Adrenal gland (tissue), 12 donors: ENCODE data around the gene DSC2. TPM values are rescaled to one million over a fixed set of nuclear protein-coding genes. Genes with fewer than 3 reads are reported as not detected.

Experiments
- DNase-seq, 7 donors: peaks; one replicate each; pipeline ENCODE4 v3.0.0-alpha.2; 2019 to 2020
- H3K27ac ChIP-seq, 5 donors: fragments of 200-600 bp; sonication (generic) in 4 of 5; 1 replicate in 3 of 5; 2 replicates in 2 of 5; pipeline versions ENCODE4 v1.5.1 to v1.8.0; 2016 to 2020; ENCODE audit warnings: mild to moderate bottlenecking in 1 of 5
- H3K27me3 ChIP-seq: fragments of 200-600 bp; 2 replicates; pipeline ENCODE4 v1.8.0; 2021
- H3K36me3 ChIP-seq, 2 donors: fragments of 200-600 bp; replicated peaks in 1 of 2; 1 replicate in 1 of 2; 2 replicates in 1 of 2; pipeline versions ENCODE4 v1.5.1 to v1.8.0; 2018 to 2022
- H3K4me1 ChIP-seq, 2 donors: fragments of 200-600 bp; replicated peaks in 1 of 2; 1 replicate in 1 of 2; 2 replicates in 1 of 2; pipeline versions ENCODE4 v1.5.1 to v1.8.0; 2018 to 2021
- H3K4me3 ChIP-seq, 4 donors: fragments of 200-600 bp; sonication (generic) in 3 of 4; one replicate each; pipeline ENCODE4 v1.5.1; 2016 to 2018
- H3K9me3 ChIP-seq, 3 donors: fragments of 200-600 bp; sonication (generic) in 1 of 3; replicated peaks in 1 of 3; 1 replicate in 2 of 3; 2 replicates in 1 of 3; pipeline versions ENCODE4 v1.5.1 to v1.8.0; 2016 to 2021
- CTCF ChIP-seq, 6 experiments: fragments of 450-650 bp in 4 of 6; fragments of 200-600 bp in 2 of 6; sonication (generic) in 1 of 6; IDR thresholded peaks; 1 replicate in 5 of 6; 2 replicates in 1 of 6; pipeline versions ENCODE4 v1.5.1 to v1.8.0; 2016 to 2021; ENCODE audit warnings: antibody characterized with exemption in 6 of 6, mild to moderate bottlenecking in 2 of 6, moderate library complexity in 1 of 6
- POLR2A ChIP-seq, 2 donors: fragments of 450-650 bp; IDR thresholded peaks; one replicate each; pipeline ENCODE4 v1.6.1; 2017; ENCODE audit warnings: antibody characterized with exemption in 2 of 2, mild to moderate bottlenecking in 2 of 2, moderate library complexity in 1 of 2
- WGBS, 4 donors: extraction: QIAGEN DNeasy Blood & Tissue Kit in 2 of 4; methylation state at CpG; one replicate each; pipeline versions ENCODE4 v1.1.5 to v1.1.7; 2013 to 2017; 5-methylcytosine and 5-hydroxymethylcytosine counted together
- intact Hi-C, 2 donors: fragments of 100-400 bp; cut with DNase I; formaldehyde crosslinking; loops; one replicate each; pipeline versions ENCODE4 v1.14.1 to v1.15.0; 2022 to 2023
- polyA plus RNA-seq, 3 donors: library from polyadenylated mRNA; stranded (reverse); fragments of 200-250 nt in 2 of 3; fragments of 350-450 nt in 1 of 3; fragmentation: Illumina TruSeq in 1 of 3; extraction: RNeasy Lipid Tissue Mini Kit (QIAGEN cat#74804) in 1 of 3; gene quantifications; one replicate each; pipeline ENCODE4 v1.2.3, GENCODE V29; 2013 to 2014
- total RNA-seq, 9 donors: library from RNA; depleted of rRNA in 4 of 9; stranded (reverse); fragments of >200 nt in 4 of 9; fragments of 120-200 nt in 1 of 9; fragmentation: NEBNext Ultra II Directional in 1 of 9; extraction: Animal tissue kit (Norgen Biotek cat#: 25700) in 1 of 9; gene quantifications; one replicate each; pipeline versions ENCODE4 v1.1.0 to v1.2.4, GENCODE V29; 2013 to 2023
- donor health status: healthy with polysubstance abuse.
- donor health status: Bipolar disorder and iron deficiency.
- donor health status: DM: yes; HTN: yes; CAD: no.
- donor health status: DM: no; HTN: no; CAD: no.
- donor health status: DM: no; HTN: no; CAD: no.
- donor health status: DM: yes; HTN: yes; CAD: no.

The DSC2 gene
- total and polyA plus RNA-seq, 12 donors: 0.48 to 14.2 (median 4.5) TPM

GRCh38 chr18:31079973-31080372 is 22.2 kb downstream of the DSC2 start:
- no peak overlapping the region for H3K4me3 ChIP-seq
- intact Hi-C loops: no loop called here
- no peaks in the 10 kb centered on the region for H3K36me3 ChIP-seq
- TF ChIP-seq CTCF (IDR thresholded peaks at IDR 0.05): no peak
- TF ChIP-seq POLR2A (IDR thresholded peaks at IDR 0.05): no peak
- no peaks in the 10 kb centered on the region for H3K9me3 ChIP-seq
- no peak overlapping the region for H3K27ac ChIP-seq
- 67 to 83% (median 74%) methylated on average over 3 of the region's 3 CpGs for WGBS, 4 donors
- H3K4me1 ChIP-seq: no peaks in the 10 kb centered on the region
- H3K27me3 ChIP-seq: no peaks in the 10 kb centered on the region
- DNase-seq: no peak

GRCh38 chr18:31077878-31078277 is 24.3 kb downstream of the DSC2 start:
- whole genome bisulfite sequencing, 4 donors: 62 to 86% (median 72%) methylated on average over 1 of the region's 1 CpG
- H3K36me3 ChIP-seq: no peaks in the 10 kb centered on the region
- no peaks in the 10 kb centered on the region for H3K9me3 ChIP-seq
- no peak for DNase-seq
- H3K4me1 ChIP-seq: no peaks in the 10 kb centered on the region
- no peak for TF ChIP-seq CTCF (IDR thresholded peaks at IDR 0.05)
- no peak for TF ChIP-seq POLR2A (IDR thresholded peaks at IDR 0.05)
- intact Hi-C loops: no loop called here
- no peaks in the 10 kb centered on the region for H3K27me3 ChIP-seq
- H3K27ac ChIP-seq: no peak overlapping the region
- H3K4me3 ChIP-seq: no peak overlapping the region

GRCh38 chr18:31072175-31072574 is 30.0 kb downstream of the DSC2 start:
- no peaks in the 10 kb centered on the region for H3K4me1 ChIP-seq
- no peaks in the 10 kb centered on the region for H3K27me3 ChIP-seq
- H3K9me3 ChIP-seq: no peaks in the 10 kb centered on the region
- TF ChIP-seq POLR2A (IDR thresholded peaks at IDR 0.05): no peak
- TF ChIP-seq CTCF (IDR thresholded peaks at IDR 0.05): no peak
- H3K36me3 ChIP-seq: no peaks in the 10 kb centered on the region
- WGBS, 4 donors: 78 to 83% (median 80%) methylated on average over 4 of the region's 4 CpGs
- intact Hi-C loops: no loop called here
- DNase-seq: no peak
- H3K4me3 ChIP-seq: no peak overlapping the region
- no peak overlapping the region for H3K27ac ChIP-seq

GRCh38 chr18:31070206-31070605 is 32.0 kb downstream of the DSC2 start:
- intact Hi-C loops: no loop called here
- 46 to 66% (median 54%) methylated on average over 3 of the region's 3 CpGs for WGBS, 4 donors
- Histone ChIP-seq H3K4me1 (no peaks in the 10 kb centered on the region), H3K4me3 (no peak overlapping the region), H3K9me3 (no peaks in the 10 kb centered on the region), H3K36me3 (no peaks in the 10 kb centered on the region), H3K27ac (no peak overlapping the region), H3K27me3 (no peaks in the 10 kb centered on the region)
- no peak for TF ChIP-seq CTCF (IDR thresholded peaks at IDR 0.05)
- TF ChIP-seq POLR2A (IDR thresholded peaks at IDR 0.05): no peak
- no peak for DNase-seq
